Mucosa of rectum (tissue), 2 donors: ENCODE results near the gene IGSF23.
"Not testable (repeated sequence)": the region's sequence is repeated elsewhere in the genome, so short reads cannot be mapped to it uniquely, and the experiment has no call there.

Source experiments
- H3K27ac ChIP-seq, 2 donors: one replicate each; pipeline ENCODE4 v1.7.0; 2013; ENCODE audit warnings: inconsistent platforms in 2 of 2, low read depth in 2 of 2, low read length in 2 of 2
- H3K27me3 ChIP-seq, 2 donors: one replicate each; pipeline ENCODE4 v1.7.0; 2013; ENCODE audit warnings: low read length in 2 of 2; ENCODE audit not compliant: control insufficient read depth in 2 of 2, insufficient read depth in 2 of 2
- H3K36me3 ChIP-seq, 2 donors: one replicate each; pipeline ENCODE4 v1.7.0; 2013; ENCODE audit warnings: low read length in 2 of 2; ENCODE audit not compliant: control insufficient read depth in 2 of 2, insufficient read depth in 2 of 2
- H3K4me1 ChIP-seq, 2 donors: one replicate each; pipeline ENCODE4 v1.7.0; 2013; ENCODE audit warnings: low read length in 2 of 2, mild to moderate bottlenecking in 1 of 2; ENCODE audit not compliant: control insufficient read depth in 2 of 2, insufficient read depth in 2 of 2
- H3K4me3 ChIP-seq, 2 donors: one replicate each; pipeline ENCODE4 v1.7.0; 2013; ENCODE audit warnings: low read length in 2 of 2
- H3K9ac ChIP-seq, 2 donors: one replicate each; pipeline ENCODE4 v1.7.0; 2013; ENCODE audit warnings: low read length in 2 of 2, low read depth in 1 of 2, mild to moderate bottlenecking in 1 of 2
- H3K9me3 ChIP-seq, 2 donors: one replicate each; pipeline ENCODE4 v1.7.0; 2013; ENCODE audit warnings: low read length in 2 of 2; ENCODE audit not compliant: control insufficient read depth in 2 of 2
- donor health status: healthy.
- donor health status: Normal muscosa, but diverticular disease.

IGSF23 gene

DNA sequence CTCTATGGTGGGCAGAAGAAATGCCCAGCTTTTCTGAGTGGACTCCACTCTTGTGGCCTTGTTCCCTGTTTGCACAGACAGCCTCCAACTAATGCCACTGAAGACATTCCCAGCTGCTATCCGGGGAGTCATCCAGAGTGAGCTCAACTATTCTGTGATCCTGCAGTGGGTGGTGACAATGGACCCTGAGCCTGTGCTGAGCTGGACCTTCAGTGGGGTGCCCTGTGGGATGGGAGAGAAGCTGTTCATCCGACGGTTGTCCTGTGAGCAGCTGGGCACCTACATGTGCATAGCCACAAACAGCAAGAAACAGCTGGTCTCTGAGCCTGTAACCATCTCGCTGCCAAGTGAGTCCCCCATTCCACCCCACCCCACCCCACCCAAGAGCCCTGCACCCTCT, 10.3 kb downstream of the IGSF23 start:
- Histone ChIP-seq H3K4me1 (no peaks in the 10 kb centered on the region), H3K9me3 (no peaks in the 10 kb centered on the region), H3K27me3 (no peaks in the 10 kb centered on the region), H3K4me3 (no peak overlapping the region), H3K36me3 (no peaks in the 10 kb centered on the region), H3K27ac (no peak overlapping the region), H3K9ac (no peak overlapping the region)

DNA sequence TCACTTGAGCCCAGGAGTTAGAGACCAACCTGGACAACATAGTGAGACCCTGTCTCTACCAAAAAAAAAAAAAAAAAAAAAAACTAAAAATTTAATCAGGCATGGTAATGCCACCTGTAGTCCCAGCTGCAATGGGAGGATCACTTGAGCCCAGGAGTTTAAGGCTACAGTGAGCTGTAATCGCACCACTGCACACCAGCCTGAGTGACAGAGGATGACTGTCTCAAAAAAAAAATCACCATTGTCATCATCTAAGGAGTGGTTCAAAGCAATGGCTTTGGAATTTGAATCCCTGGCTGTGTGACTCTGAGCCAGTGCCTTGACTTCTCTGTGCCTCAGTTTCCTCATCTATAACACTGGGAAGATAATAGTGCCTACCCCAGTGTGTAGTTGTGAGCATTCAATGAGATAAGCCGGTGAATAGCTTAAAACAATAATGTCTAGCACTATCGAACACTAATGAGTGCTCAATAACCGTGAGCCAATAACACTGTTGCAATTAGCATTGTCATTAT, 11.5 kb downstream of the IGSF23 start:
- Histone ChIP-seq H3K27me3 (no peaks in the 10 kb centered on the region), H3K9ac (no peak overlapping the region), H3K36me3 (peaks cover 0 to 4% of the 10 kb centered on the region in 2 donors), H3K9me3 (no peaks in the 10 kb centered on the region), H3K4me3 (no peak overlapping the region), H3K27ac (no peak overlapping the region), H3K4me1 (no peaks in the 10 kb centered on the region)

DNA sequence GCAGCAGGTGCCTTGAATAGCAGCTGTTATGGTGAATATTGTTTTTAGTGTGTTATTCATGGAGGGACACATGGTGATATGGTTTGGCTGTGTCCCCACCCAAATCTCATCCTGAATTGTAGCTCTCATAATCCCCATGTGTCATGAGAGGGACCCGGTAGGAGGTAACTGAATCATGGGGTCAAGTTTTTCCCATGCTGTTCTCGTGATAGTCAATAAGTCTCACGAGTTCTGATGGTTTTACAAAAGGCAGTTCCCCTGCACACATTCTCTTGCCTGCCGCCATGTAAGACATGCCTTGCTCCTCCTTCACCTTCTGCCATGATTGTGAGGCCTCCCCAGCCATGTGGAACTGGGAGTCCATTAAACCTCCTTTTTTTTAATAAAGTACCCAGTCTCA, 12.3 kb downstream of the IGSF23 start:
- H3K27ac ChIP-seq, H3K27me3 ChIP-seq, H3K9ac ChIP-seq, H3K4me3 ChIP-seq, H3K4me1 ChIP-seq, H3K9me3 ChIP-seq, H3K36me3 ChIP-seq: not testable (repeated sequence)

DNA sequence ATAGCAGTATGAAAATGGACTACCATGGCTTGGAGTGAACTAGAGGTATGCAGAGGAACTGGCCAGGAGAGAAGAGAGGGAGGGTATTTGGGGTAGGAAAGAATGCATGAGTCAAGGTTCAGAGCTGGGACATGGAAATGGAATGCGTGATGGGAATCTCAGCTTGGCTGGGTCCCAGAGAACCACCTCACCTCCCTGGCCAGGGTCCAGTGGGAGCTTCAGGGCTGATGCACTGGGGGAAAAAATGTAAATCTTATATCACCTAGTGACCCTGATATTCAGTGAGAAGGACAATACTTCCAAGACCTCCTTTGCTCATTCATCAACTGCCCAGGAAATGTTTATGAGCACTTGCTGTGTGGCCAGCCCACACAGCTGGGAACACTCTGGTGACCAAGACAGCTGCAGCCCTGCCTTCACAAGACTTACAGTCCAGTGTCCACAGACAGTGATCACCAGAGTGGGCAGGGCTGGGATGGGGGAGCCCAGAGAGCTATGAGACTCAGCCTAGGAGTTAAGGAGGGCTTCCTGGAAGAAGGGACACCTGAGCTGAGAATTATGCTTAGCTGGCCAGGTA, 12.8 kb downstream of the IGSF23 start:
- Histone ChIP-seq H3K27ac (no peak overlapping the region), H3K27me3 (no peaks in the 10 kb centered on the region), H3K4me1 (no peaks in the 10 kb centered on the region), H3K36me3 (peaks cover 4 to 6% of the 10 kb centered on the region in 2 donors), H3K9ac (no peak overlapping the region), H3K4me3 (no peak overlapping the region), H3K9me3 (no peaks in the 10 kb centered on the region)

GRCh38 chr19:44627631-44628030, 14.3 kb downstream of the IGSF23 start:
- H3K9ac ChIP-seq: no peak overlapping the region
- H3K9me3 ChIP-seq: no peaks in the 10 kb centered on the region
- peaks cover 4 to 6% of the 10 kb centered on the region in 2 donors for H3K36me3 ChIP-seq
- no peaks in the 10 kb centered on the region for H3K4me1 ChIP-seq
- H3K4me3 ChIP-seq: no peak overlapping the region
- no peak overlapping the region for H3K27ac ChIP-seq
- H3K27me3 ChIP-seq: no peaks in the 10 kb centered on the region

- Histone ChIP-seq H3K9ac (no peak overlapping the region), H3K4me1 (no peaks in the 10 kb centered on the region), H3K36me3 (peaks cover 4 to 6% of the 10 kb centered on the region in 2 donors), H3K9me3 (no peaks in the 10 kb centered on the region), H3K27me3 (no peaks in the 10 kb centered on the region), H3K4me3 (no peak overlapping the region), H3K27ac (no peak overlapping the region)
Measured at GRCh38 chr19:44628793-44629192, 15.4 kb downstream of the IGSF23 start.

GRCh38 chr19:44631611-44632010, 18.2 kb downstream of the IGSF23 start:
- H3K9ac ChIP-seq, H3K4me1 ChIP-seq, H3K9me3 ChIP-seq, H3K36me3 ChIP-seq, H3K27ac ChIP-seq, H3K4me3 ChIP-seq, H3K27me3 ChIP-seq: not testable (repeated sequence)

- H3K4me1 ChIP-seq: peaks cover 16 to 25% of the 10 kb centered on the region in 2 donors
- not testable (repeated sequence) for H3K9me3 ChIP-seq, H3K36me3 ChIP-seq, H3K9ac ChIP-seq, H3K4me3 ChIP-seq, H3K27me3 ChIP-seq, H3K27ac ChIP-seq
Measured at GRCh38 chr19:44634058-44634457, 20.7 kb downstream of the IGSF23 start.

GRCh38 chr19:44634785-44635184, 21.4 kb downstream of the IGSF23 start:
- Histone ChIP-seq H3K9me3 (no peaks in the 10 kb centered on the region), H3K4me1 (peaks cover 20 to 30% of the 10 kb centered on the region in 2 donors), H3K27ac (no peak overlapping the region), H3K36me3 (peaks cover 0 to 6% of the 10 kb centered on the region in 2 donors), H3K4me3 (no peak overlapping the region), H3K27me3 (no peaks in the 10 kb centered on the region), H3K9ac (no peak overlapping the region)

GRCh38 chr19:44635581-44636438, 22.4 kb downstream of the IGSF23 start:
- H3K27me3 ChIP-seq: no peaks in the 10 kb centered on the region
- H3K27ac ChIP-seq: peak overlapping the region; percentile 77 to 84
- H3K4me3 ChIP-seq: no peak overlapping the region
- no peaks in the 10 kb centered on the region for H3K36me3 ChIP-seq
- H3K9me3 ChIP-seq: no peaks in the 10 kb centered on the region
- peaks cover 26 to 40% of the 10 kb centered on the region in 2 donors for H3K4me1 ChIP-seq
- no peak overlapping the region for H3K9ac ChIP-seq
